HG03378 (cell line): ENCODE data around the gene PARD3.
"Not testable (repeated sequence)": the region's sequence is repeated elsewhere in the genome, so short reads cannot be mapped to it uniquely, and the experiment has no call there.

Source experiments
- ATAC-seq: cut with Tn5 transposase; IDR thresholded peaks from one replicate; pipeline ENCODE4 v1.9.1; 2021; ENCODE audit warnings: mild to moderate bottlenecking, moderate library complexity; ENCODE audit not compliant: unreplicated experiment

Gene PARD3

GRCh38 chr10:34444223-34445183 lies 370.6 kb downstream of the PARD3 start:
- ATAC-seq, result no peak

- not testable (repeated sequence) for ATAC-seq
Observed at GRCh38 chr10:34439386-34439785, 375.7 kb downstream of the PARD3 start.

GRCh38 chr10:34438741-34439140 lies 376.4 kb downstream of the PARD3 start:
- no peak for ATAC-seq

GRCh38 chr10:34437906-34438305 lies 377.2 kb downstream of the PARD3 start:
- no peak for ATAC-seq

GRCh38 chr10:34434119-34434594 lies 380.9 kb downstream of the PARD3 start:
- no peak for ATAC-seq

GRCh38 chr10:34433241-34434076 lies 381.6 kb downstream of the PARD3 start:
- no peak for ATAC-seq

- ATAC-seq, result no peak
Observed at GRCh38 chr10:34432589-34432988, 382.5 kb downstream of the PARD3 start.

- ATAC-seq, result no peak
Observed at GRCh38 chr10:34430685-34431084, 384.4 kb downstream of the PARD3 start.

GRCh38 chr10:34428501-34428900 lies 386.6 kb downstream of the PARD3 start:
- ATAC-seq, result no peak

GRCh38 chr10:34427911-34428216 lies 387.2 kb downstream of the PARD3 start:
- no peak for ATAC-seq

- ATAC-seq, result not testable (repeated sequence)
Observed at GRCh38 chr10:34427158-34427910, 387.8 kb downstream of the PARD3 start.

- ATAC-seq, result not testable (repeated sequence)
Observed at GRCh38 chr10:34426538-34427157, 388.4 kb downstream of the PARD3 start.

- no peak for ATAC-seq
Observed at GRCh38 chr10:34426041-34426440, 389.1 kb downstream of the PARD3 start.

GRCh38 chr10:34423673-34424625 lies 391.1 kb downstream of the PARD3 start:
- no peak for ATAC-seq

GRCh38 chr10:34420795-34421194 lies 394.3 kb downstream of the PARD3 start:
- no peak for ATAC-seq

- ATAC-seq, result no peak
Observed at GRCh38 chr10:34420273-34420672, 394.8 kb downstream of the PARD3 start.

- no peak for ATAC-seq
Observed at GRCh38 chr10:34415039-34415438, 400.1 kb downstream of the PARD3 start.

GRCh38 chr10:34413756-34414587 lies 401.1 kb downstream of the PARD3 start:
- no peak for ATAC-seq

GRCh38 chr10:34413214-34413613 lies 401.9 kb downstream of the PARD3 start:
- ATAC-seq, result no peak
